Central memory CD8-positive, alpha-beta T cell (primary cell): ENCODE results near the gene RXFP4.

Experiments
- ATAC-seq: fragments of 150-1000 bp; cut with Tn5 transposase; replicated peaks from 2 replicates; pipeline ENCODE4 v1.10.0; 2022; ENCODE audit warnings: mild to moderate bottlenecking, moderate FRiP score, moderate number of reproducible peaks; ENCODE audit not compliant: poor library complexity, severe bottlenecking; ENCODE audit errors: extremely low read depth
- DNase-seq, 2 donors: peaks; one replicate each; pipeline ENCODE4 v3.0.0; 2021; ENCODE audit warnings: low spot score in 2 of 2
- H3K27ac Mint-ChIP-seq: one replicate; pipeline ENCODE4 v1.8.0; 2022; ENCODE audit warnings: low read depth, mild to moderate bottlenecking, moderate library complexity, mixed read lengths
- H3K27me3 Mint-ChIP-seq: one replicate; pipeline ENCODE4 v1.8.0; 2022; ENCODE audit warnings: mixed read lengths
- H3K36me3 Mint-ChIP-seq: one replicate; pipeline ENCODE4 v1.8.0; 2022; ENCODE audit warnings: mild to moderate bottlenecking, moderate library complexity, mixed read lengths; ENCODE audit not compliant: insufficient read depth
- H3K4me1 Mint-ChIP-seq: one replicate; pipeline ENCODE4 v1.8.0; 2022; ENCODE audit warnings: mixed read lengths
- H3K4me3 Mint-ChIP-seq: one replicate; pipeline ENCODE4 v1.8.0; 2022; ENCODE audit warnings: mild to moderate bottlenecking, moderate library complexity, mixed read lengths
- H3K9me3 Mint-ChIP-seq: one replicate; pipeline ENCODE4 v1.8.0; 2022; ENCODE audit warnings: mixed read lengths

Gene RXFP4

DNA sequence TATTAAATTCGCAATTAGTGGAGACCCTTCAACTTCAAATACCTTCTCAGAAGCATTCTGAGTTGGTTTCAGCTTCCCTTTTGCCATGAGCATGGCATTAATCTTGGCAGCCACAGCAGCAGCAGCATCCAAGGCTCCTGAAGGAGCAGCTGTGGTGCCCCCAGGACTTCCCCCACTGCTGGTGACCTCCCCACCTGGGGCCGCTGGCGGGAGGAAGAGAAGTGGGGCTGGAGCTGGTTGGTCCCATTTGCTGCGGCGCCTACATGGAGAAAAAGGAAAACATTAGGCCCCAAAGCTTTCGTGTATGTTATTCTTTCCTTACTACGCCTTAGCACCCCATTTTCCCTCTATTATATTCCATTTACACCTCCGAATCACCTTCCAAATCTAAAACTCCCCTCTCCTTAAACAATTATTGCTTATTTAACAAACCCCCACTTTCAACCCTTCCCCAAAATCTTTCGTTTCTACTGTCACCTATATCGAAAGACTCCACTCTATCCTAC lies 7.8 kb upstream of the RXFP4 start:
- Mint-ChIP-seq H3K9me3 (no peaks in the 10 kb centered on the region), H3K4me1 (peaks cover 25% of the 10 kb centered on the region), H3K36me3 (peaks cover 27% of the 10 kb centered on the region), H3K27me3 (no peaks in the 10 kb centered on the region), H3K4me3 (no peak overlapping the region), H3K27ac (no peak overlapping the region)
- ATAC-seq (no peak), DNase-seq (no peak)

DNA sequence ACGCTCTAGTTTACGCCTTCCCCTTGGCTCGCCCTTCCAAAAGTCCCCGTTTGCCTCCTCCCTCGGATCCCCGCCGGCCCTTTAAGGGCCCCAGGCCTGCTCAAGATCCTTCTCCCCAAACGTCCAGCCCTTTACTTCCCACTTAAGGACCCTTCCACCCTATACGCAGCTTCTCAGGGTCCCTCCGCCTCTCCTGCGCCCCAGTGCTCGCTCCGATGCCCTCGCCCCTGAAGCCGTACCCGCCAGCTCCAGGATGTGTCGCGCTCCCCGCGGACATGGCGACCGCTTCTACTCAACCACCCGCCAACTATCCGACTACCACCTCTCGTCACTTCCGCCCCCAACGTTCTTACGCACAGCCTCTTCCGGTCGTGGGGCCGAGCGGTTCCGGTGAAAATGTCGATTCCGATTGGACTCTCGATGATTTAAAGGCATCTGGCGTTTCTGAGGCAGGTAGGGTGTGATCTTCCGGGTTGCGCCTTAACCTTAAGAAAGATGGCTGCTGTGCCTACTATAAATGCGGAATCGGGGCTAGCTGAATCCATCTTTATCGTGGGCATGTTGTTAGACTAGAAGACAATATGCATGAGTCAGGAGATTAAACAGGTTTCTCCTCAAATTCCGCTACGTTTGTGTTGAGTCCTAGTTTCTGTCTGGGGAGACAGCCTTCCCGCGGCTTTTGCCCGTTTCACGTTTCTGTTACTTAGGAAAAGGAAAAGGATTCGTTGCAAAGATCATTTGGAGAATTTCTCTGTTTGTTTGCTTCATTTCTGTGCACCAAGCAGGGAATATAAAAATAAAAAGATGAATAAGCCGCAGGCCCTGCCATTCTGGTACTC lies 7.1 kb upstream of the RXFP4 start, which contains the start of gene KHDC4:
Gene KHDC4, minus strand, starts transcription at position 317 of the 839 bp plus-strand sequence. Its CDS starts 40 bp downstream, at position 277.
- peaks cover 23% of the 10 kb centered on the region for H3K4me1 Mint-ChIP-seq
- no peak within 1 kb of the TSS for H3K27ac Mint-ChIP-seq
- no peaks in the 10 kb centered on the region for H3K9me3 Mint-ChIP-seq
- DNase-seq (peak; percentile 83 to 94), ATAC-seq (peak; percentile 98)
- H3K36me3 Mint-ChIP-seq: peaks cover 22% of the 10 kb centered on the region
- no peaks in the 10 kb centered on the region for H3K27me3 Mint-ChIP-seq
- no peak within 1 kb of the TSS for H3K4me3 Mint-ChIP-seq

DNA sequence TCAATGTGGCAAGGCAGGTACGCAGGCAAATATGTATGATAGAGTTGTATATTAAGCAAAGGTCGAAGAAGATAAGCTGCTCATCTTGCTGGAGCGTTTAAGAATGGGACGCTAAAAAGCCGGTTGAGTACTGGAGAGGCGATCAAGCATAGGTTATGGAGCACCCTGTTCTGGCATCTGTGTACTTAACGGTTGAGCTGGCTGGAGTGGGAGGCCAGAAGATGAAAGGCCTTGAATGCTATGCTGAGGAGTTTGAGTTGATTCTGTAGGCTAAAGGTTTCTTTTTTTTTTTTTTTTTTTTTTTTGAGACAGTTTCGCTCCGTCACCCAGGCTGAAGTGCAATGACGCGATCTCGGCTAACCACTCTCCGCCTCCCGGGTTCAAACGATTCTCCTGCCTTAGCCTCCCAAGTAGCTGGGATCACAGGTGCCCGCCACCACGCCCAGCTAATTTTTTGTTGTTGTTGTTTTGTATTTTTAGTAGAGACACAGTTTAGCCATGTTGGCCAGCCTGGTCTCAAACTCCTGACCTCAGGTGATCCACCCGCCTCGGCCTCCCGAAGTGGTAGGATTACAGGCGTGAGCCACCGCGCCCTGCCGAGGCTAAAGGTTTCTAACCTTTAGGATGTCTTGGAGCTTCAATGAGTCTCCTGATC lies 6.4 kb upstream of the RXFP4 start:
- H3K36me3 Mint-ChIP-seq: peaks cover 15% of the 10 kb centered on the region
- peaks cover 18% of the 10 kb centered on the region for H3K4me1 Mint-ChIP-seq
- no peaks in the 10 kb centered on the region for H3K27me3 Mint-ChIP-seq
- no peak overlapping the region for H3K4me3 Mint-ChIP-seq
- DNase-seq (no peak), ATAC-seq (no peak)
- H3K27ac Mint-ChIP-seq: no peak overlapping the region
- H3K9me3 Mint-ChIP-seq: no peaks in the 10 kb centered on the region

DNA sequence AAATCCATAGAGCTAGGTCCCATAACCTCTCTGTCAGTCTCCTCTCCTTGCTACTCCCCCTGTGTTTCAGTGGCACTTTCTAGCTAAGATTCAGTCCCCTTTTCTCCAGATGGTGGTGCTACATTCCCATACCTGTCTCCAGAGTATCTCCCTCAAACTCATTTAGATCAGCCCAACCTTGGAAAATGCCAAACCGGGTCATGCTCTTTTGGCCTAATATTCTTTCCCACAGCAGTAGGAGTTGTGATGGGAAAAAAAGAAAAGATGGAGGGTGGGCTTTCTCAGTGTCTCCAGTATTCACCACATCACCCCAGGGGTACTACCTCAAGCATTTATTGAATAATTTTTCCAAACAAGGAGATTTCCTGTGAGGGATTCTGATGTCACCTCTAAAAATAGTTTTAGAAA lies 3.2 kb upstream of the RXFP4 start:
- H3K4me1 Mint-ChIP-seq: peaks cover 18% of the 10 kb centered on the region
- DNase-seq: no peak
- no peaks in the 10 kb centered on the region for H3K9me3 Mint-ChIP-seq
- peaks cover 5% of the 10 kb centered on the region for H3K36me3 Mint-ChIP-seq
- H3K4me3 Mint-ChIP-seq: no peak overlapping the region
- ATAC-seq: no peak
- no peak overlapping the region for H3K27ac Mint-ChIP-seq
- H3K27me3 Mint-ChIP-seq: no peaks in the 10 kb centered on the region

DNA sequence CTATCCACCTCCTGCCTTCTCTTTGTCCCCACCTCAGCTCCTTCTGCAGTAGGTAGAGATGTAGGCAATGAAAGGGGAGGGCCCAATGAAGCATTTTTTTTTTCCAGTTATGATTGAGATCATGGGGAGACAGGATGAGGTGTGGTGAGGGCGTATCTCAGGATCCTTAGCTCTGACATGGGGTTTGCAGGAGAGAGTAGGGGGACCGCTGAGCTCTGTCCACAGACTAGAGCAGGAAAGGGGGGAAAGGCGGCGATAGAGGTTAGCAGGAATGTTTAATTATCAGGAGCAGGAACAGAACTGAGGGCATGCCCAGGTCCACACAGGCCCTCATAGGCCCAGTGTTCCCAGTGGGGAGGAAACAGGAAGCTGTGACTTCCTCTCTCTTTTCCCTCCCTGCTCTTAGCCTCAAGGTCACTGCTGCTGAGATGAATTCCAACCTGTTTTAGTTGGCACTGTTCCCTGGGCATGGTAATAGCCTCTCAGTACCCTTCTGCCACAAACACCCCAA lies 901 bp upstream of the RXFP4 start:
- Mint-ChIP-seq H3K36me3 (peaks cover 7% of the 10 kb centered on the region), H3K4me3 (no peak overlapping the region), H3K4me1 (peaks cover 26% of the 10 kb centered on the region), H3K27ac (peak overlapping the region; percentile 84), H3K9me3 (no peaks in the 10 kb centered on the region), H3K27me3 (no peaks in the 10 kb centered on the region)
- DNase-seq (no peak), ATAC-seq (no peak)

DNA sequence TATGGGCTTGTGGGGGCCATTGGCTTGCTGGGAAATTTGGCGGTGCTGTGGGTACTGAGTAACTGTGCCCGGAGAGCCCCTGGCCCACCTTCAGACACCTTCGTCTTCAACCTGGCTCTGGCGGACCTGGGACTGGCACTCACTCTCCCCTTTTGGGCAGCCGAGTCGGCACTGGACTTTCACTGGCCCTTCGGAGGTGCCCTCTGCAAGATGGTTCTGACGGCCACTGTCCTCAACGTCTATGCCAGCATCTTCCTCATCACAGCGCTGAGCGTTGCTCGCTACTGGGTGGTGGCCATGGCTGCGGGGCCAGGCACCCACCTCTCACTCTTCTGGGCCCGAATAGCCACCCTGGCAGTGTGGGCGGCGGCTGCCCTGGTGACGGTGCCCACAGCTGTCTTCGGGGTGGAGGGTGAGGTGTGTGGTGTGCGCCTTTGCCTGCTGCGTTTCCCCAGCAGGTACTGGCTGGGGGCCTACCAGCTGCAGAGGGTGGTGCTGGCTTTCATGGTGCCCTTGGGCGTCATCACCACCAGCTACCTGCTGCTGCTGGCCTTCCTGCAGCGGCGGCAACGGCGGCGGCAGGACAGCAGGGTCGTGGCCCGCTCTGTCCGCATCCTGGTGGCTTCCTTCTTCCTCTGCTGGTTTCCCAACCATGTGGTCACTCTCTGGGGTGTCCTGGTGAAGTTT lies 550 bp downstream of the RXFP4 start:
- H3K36me3 Mint-ChIP-seq: peaks cover 18% of the 10 kb centered on the region
- ATAC-seq: no peak
- no peak overlapping the region for H3K4me3 Mint-ChIP-seq
- H3K4me1 Mint-ChIP-seq: peaks cover 38% of the 10 kb centered on the region
- H3K9me3 Mint-ChIP-seq: no peaks in the 10 kb centered on the region
- H3K27me3 Mint-ChIP-seq: no peaks in the 10 kb centered on the region
- DNase-seq: no peak
- no peak overlapping the region for H3K27ac Mint-ChIP-seq

DNA sequence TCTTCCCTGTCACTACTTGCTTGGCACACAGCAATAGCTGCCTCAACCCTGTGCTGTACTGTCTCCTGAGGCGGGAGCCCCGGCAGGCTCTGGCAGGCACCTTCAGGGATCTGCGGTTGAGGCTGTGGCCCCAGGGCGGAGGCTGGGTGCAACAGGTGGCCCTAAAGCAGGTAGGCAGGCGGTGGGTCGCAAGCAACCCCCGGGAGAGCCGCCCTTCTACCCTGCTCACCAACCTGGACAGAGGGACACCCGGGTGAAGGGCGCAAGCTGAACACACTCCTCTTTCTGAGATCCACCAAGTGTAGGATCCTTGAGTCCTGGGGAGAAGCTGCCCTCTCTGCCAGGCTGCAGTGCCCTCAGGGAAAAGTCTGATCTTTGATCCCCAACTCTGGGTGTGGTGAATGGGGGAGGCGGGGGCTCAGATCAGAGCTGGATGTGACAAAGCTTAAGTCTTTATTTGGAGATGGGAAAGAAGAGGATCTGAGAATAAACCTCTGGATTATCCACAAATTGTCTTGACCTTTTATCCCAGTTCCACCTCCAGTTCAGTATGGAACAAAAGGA lies 1.2 kb downstream of the RXFP4 start:
- peaks cover 41% of the 10 kb centered on the region for H3K4me1 Mint-ChIP-seq

DNA sequence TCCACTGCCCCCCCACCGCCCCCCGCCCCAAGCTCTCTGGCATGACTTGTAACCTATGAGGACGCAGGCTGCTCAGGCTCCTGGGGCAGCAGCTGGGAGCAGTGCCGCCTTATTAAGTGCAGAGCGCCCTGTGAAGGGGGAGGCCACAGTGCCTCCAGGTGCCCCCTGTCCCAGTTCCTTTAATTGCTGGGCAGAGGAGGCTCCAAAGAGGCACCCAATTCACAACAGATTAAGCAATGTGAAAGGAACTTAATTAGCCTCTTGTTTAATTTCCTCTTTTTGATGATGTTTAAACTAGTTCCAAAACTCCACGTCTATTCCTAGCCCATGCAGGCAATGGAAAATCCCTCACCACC lies 3.0 kb downstream of the RXFP4 start:
- peaks cover 41% of the 10 kb centered on the region for H3K4me1 Mint-ChIP-seq
- no peaks in the 10 kb centered on the region for H3K27me3 Mint-ChIP-seq
- H3K9me3 Mint-ChIP-seq: no peaks in the 10 kb centered on the region
- no peak overlapping the region for H3K4me3 Mint-ChIP-seq
- peaks cover 37% of the 10 kb centered on the region for H3K36me3 Mint-ChIP-seq
- no peak for DNase-seq
- no peak for ATAC-seq
- H3K27ac Mint-ChIP-seq: peak overlapping the region; percentile 55

More for the DNA sequence above, 1.2 kb downstream of the RXFP4 start:
- Mint-ChIP-seq H3K36me3 (peaks cover 21% of the 10 kb centered on the region), H3K27ac (no peak overlapping the region), H3K4me3 (no peak overlapping the region), H3K27me3 (no peaks in the 10 kb centered on the region), H3K9me3 (no peaks in the 10 kb centered on the region)
- no peak for ATAC-seq
- no peak for DNase-seq

DNA sequence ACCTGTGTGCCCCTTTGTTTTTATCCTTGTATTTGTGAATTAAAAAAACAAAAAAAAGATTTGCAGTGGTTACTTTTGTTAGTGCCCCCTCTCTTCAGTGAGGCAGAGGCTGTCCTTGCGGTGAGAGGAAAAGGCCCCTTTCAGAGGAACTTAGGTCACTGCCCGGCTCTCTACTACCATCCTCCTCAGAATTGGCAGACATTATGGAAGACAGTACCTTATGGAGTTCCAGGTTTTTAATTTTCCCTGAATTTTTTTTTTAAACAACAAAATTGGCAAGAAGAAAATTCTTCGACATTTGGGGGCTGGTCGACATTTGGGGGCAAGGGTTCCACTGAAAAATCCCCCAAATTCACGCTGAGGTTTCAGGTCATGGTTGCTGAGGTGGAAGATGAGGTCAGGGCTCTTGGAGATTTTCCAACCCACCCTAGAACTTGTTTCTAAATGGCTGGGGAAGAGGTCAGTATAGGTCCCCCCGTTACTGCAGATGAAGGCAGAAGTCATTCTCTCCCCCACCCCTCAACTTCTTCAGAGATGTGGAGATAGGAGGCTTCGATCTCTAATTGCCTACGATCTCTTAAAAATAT lies 5.3 kb downstream of the RXFP4 start:
- no peaks in the 10 kb centered on the region for H3K27me3 Mint-ChIP-seq
- ATAC-seq: no peak
- peak overlapping the region; percentile 48 for H3K4me3 Mint-ChIP-seq
- no peak for DNase-seq
- peaks cover 24% of the 10 kb centered on the region for H3K4me1 Mint-ChIP-seq
- H3K27ac Mint-ChIP-seq: peak overlapping the region; percentile 86
- H3K36me3 Mint-ChIP-seq: peaks cover 52% of the 10 kb centered on the region
- H3K9me3 Mint-ChIP-seq: no peaks in the 10 kb centered on the region

DNA sequence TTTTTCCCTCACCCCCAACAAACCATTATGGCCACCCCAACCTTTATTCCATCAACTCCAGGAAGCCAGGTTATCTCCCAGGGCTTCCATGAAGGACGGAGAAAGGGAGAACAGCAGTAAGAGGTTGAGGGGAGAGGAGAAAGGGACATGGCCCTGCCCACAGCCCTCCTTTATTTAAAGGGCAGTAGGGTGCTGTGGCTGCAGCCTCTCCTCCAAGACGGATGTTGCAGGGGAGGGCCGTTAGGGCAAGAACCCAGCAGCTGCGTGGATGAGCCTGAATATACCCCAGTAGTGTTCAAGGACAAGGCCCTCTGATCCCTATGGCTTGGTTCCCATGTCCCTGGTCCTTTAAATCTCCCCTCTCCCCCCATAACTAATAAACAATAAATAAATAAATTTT lies 5.9 kb downstream of the RXFP4 start:
- peak overlapping the region; percentile 86 for H3K27ac Mint-ChIP-seq
- DNase-seq: no peak
- H3K27me3 Mint-ChIP-seq: no peaks in the 10 kb centered on the region
- no peak for ATAC-seq
- H3K4me1 Mint-ChIP-seq: peaks cover 23% of the 10 kb centered on the region
- H3K4me3 Mint-ChIP-seq: no peak overlapping the region
- no peaks in the 10 kb centered on the region for H3K9me3 Mint-ChIP-seq
- peaks cover 56% of the 10 kb centered on the region for H3K36me3 Mint-ChIP-seq

DNA sequence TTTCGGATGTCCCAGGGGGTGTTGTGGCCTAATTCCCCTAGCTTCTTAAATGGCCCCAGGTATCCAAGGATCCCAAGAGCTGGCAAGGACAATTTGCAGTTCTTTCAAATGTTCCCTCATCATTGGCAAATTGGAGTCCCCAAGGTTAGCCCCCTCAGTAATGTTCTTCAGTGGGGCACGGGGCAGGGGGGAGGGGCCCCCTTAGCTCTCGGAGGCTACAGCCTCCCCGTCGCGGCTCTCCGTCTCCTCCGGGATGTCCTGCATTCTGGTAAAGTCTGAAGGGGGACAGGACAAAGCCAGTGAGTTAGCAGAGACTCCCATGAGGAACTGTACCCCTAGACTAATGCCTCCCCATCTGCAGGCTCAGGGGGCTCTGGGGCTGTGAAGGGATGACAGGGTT lies 6.3 kb downstream of the RXFP4 start:
- Mint-ChIP-seq H3K27ac (no peak overlapping the region), H3K4me3 (no peak overlapping the region), H3K4me1 (peaks cover 23% of the 10 kb centered on the region), H3K27me3 (no peaks in the 10 kb centered on the region), H3K36me3 (peaks cover 60% of the 10 kb centered on the region), H3K9me3 (no peaks in the 10 kb centered on the region)
- no peak for DNase-seq
- no peak for ATAC-seq

DNA sequence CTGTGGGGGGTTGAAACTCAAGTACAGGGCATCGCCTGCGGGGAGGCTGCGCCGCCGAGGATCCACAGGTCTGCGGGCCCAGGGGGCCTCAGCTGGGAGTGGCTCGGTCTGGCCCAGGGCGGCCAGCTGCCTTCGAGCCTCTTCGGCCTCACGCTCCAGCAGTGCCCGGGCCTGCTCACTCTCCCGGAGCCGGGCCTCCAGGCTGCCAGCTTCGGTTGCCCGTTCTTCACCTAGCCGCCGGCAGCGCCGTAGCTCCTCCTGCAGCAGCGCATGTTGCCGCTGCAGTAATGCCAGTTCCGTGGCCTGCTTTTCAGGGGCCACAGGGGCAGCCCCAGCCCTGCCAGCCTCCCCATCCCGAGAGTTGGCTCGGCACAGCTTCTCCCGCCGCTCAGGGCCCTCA lies 9.4 kb downstream of the RXFP4 start:
- ATAC-seq: no peak
- no peaks in the 10 kb centered on the region for H3K27me3 Mint-ChIP-seq
- H3K27ac Mint-ChIP-seq: peak overlapping the region; percentile 64
- H3K36me3 Mint-ChIP-seq: peaks cover 81% of the 10 kb centered on the region
- H3K4me1 Mint-ChIP-seq: peaks cover 15% of the 10 kb centered on the region
- H3K4me3 Mint-ChIP-seq: no peak overlapping the region
- no peak for DNase-seq
- no peaks in the 10 kb centered on the region for H3K9me3 Mint-ChIP-seq
